MM.1S (cell line): ENCODE measurements around the gene SCNN1G.

Source experiments
- DNase-seq: peaks from one replicate; pipeline ENCODE4 v3.0.0-alpha.2; 2015
- H2AFZ ChIP-seq: fragments of 300-600 bp; sonication (generic); 2 replicates; pipeline ENCODE4 v1.6.0; 2016; ENCODE audit warnings: antibody characterized with exemption, low read length
- H3F3A ChIP-seq: fragments of 300-600 bp; sonication (generic); 2 replicates; pipeline ENCODE4 v1.6.1; 2016; ENCODE audit warnings: mild to moderate bottlenecking, antibody characterized with exemption, low read length, moderate library complexity, mixed read lengths; ENCODE audit not compliant: insufficient read depth
- H3K27ac ChIP-seq: fragments of 300-600 bp; sonication (generic); 2 replicates; pipeline ENCODE4 v1.5.1; 2016; ENCODE audit warnings: mild to moderate bottlenecking, low read length
- H3K27me3 ChIP-seq: fragments of 300-600 bp; sonication (generic); replicated peaks from 2 replicates; pipeline ENCODE4 v1.6.0; 2016; ENCODE audit warnings: low read length; ENCODE audit not compliant: insufficient read depth
- H3K36me3 ChIP-seq: fragments of 300-600 bp; sonication (generic); replicated peaks from 2 replicates; pipeline ENCODE4 v1.6.1; 2016; ENCODE audit warnings: mild to moderate bottlenecking, low read length, mixed read lengths; ENCODE audit not compliant: insufficient read depth
- H3K4me1 ChIP-seq: fragments of 300-600 bp; sonication (generic); 2 replicates; pipeline ENCODE4 v1.6.1; 2016; ENCODE audit warnings: low read length, mixed read lengths
- H3K4me2 ChIP-seq: fragments of 300-600 bp; sonication (generic); 2 replicates; pipeline ENCODE4 v1.6.0; 2016; ENCODE audit warnings: low read depth, low read length
- H3K4me3 ChIP-seq: fragments of 300-600 bp; sonication (generic); 2 replicates; pipeline ENCODE4 v1.5.1; 2016; ENCODE audit warnings: low read length, mixed read lengths
- H3K79me2 ChIP-seq: fragments of 300-600 bp; sonication (generic); 2 replicates; pipeline ENCODE4 v1.6.1; 2016; ENCODE audit warnings: mixed run types, low read length, mixed read lengths
- H3K9ac ChIP-seq: fragments of 300-600 bp; sonication (generic); 2 replicates; pipeline ENCODE4 v1.6.1; 2016; ENCODE audit warnings: low read length, mixed read lengths
- H3K9me2 ChIP-seq: fragments of 300-600 bp; sonication (generic); replicated peaks from 2 replicates; pipeline ENCODE4 v1.6.1; 2016; ENCODE audit warnings: mild to moderate bottlenecking, low read length, mixed read lengths; ENCODE audit not compliant: insufficient read depth
- H3K9me3 ChIP-seq: fragments of 300-600 bp; sonication (generic); replicated peaks from 2 replicates; pipeline ENCODE4 v1.6.1; 2016; ENCODE audit warnings: mild to moderate bottlenecking, low read length, mixed read lengths; ENCODE audit not compliant: insufficient read depth
- H4K20me1 ChIP-seq: fragments of 300-600 bp; sonication (generic); 2 replicates; pipeline ENCODE4 v1.6.1; 2016; ENCODE audit warnings: mild to moderate bottlenecking, low read length, moderate library complexity, mixed read lengths; ENCODE audit not compliant: insufficient read depth
- CTCF ChIP-seq: fragments of 300-600 bp; sonication (generic); IDR thresholded peaks from 2 replicates; pipeline ENCODE4 v1.5.1; 2016; ENCODE audit warnings: antibody characterized with exemption, low read length, mixed read lengths
- EZH2 ChIP-seq: fragments of 300-600 bp; sonication (generic); optimal IDR thresholded peaks from 2 replicates; pipeline ENCODE3; 2017; ENCODE audit warnings: low read depth, mild to moderate bottlenecking, antibody characterized with exemption, low read length, mixed read lengths
- EZH2phosphoT487 ChIP-seq: fragments of 300-600 bp; sonication (generic); IDR thresholded peaks from 2 replicates; pipeline ENCODE4 v1.6.1; 2018; ENCODE audit warnings: antibody characterized with exemption, low read length

The SCNN1G gene

DNA sequence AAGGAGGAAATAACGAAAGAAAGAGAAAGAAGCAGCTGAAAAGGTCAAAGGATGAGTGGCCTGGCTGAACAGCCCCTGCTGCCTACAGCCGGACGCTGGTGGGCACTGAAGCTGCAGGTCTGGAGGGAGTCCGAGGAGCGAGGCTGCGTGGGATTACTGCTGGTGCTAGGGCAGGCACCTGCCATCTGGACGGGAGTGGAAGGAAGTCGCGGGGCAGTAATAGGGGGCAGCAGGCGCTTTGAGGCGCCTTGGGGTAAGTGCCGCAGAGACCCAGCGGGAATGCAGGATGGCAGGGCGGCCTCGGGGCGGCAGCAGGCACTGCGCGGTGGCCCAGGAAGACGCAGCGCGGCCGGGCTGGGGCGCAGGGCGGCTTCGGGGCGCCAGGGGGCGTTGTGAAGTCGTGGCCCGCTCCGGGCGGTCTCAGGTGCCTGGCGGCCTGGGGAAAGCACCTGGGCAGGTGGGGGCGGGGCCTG, 303 bp upstream of the SCNN1G start:
- Histone ChIP-seq H3F3A (no peaks in the 10 kb centered on the region), H4K20me1 (no peaks in the 10 kb centered on the region), H3K4me2 (peak overlapping the region; percentile 99), H3K79me2 (peaks cover 27% of the 10 kb centered on the region), H3K4me1 (peaks cover 8% of the 10 kb centered on the region; the same call in 1 of the 2 replicates), H3K27ac (no peak overlapping the region), H2AFZ (peak overlapping the region; percentile 84), H3K9ac (0 out of 2 replicates have a peak overlapping the region, but pooled peaks have one; percentile 20), H3K9me3 (no peaks in the 10 kb centered on the region), H3K27me3 (no peaks in the 10 kb centered on the region), H3K9me2 (no peaks in the 10 kb centered on the region), H3K36me3 (no peaks in the 10 kb centered on the region), H3K4me3 (peak overlapping the region; percentile 86)
- TF ChIP-seq CTCF, result peak; percentile 99
- no peak for TF ChIP-seq EZH2
- TF ChIP-seq EZH2phosphoT487, result no peak
- DNase-seq, result peak; percentile 95

- H3K79me2 ChIP-seq, result peaks cover 27% of the 10 kb centered on the region
- peak overlapping the region; percentile 86 for H3K4me3 ChIP-seq
- H3K9me2 ChIP-seq, result no peaks in the 10 kb centered on the region
- no peaks in the 10 kb centered on the region for H3K9me3 ChIP-seq
- peaks cover 8% of the 10 kb centered on the region; the same call in 1 of the 2 replicates for H3K4me1 ChIP-seq
- H3K9ac ChIP-seq, result peak overlapping the region; percentile 52
- no peaks in the 10 kb centered on the region for H3F3A ChIP-seq
- no peaks in the 10 kb centered on the region for H4K20me1 ChIP-seq
- no peak overlapping the region for H3K27ac ChIP-seq
- TF ChIP-seq CTCF (no peak), EZH2phosphoT487 (no peak), EZH2 (no peak)
- H3K36me3 ChIP-seq, result no peaks in the 10 kb centered on the region
- no peaks in the 10 kb centered on the region for H3K27me3 ChIP-seq
- H3K4me2 ChIP-seq, result peak overlapping the region; percentile 83
- H2AFZ ChIP-seq, result peak overlapping the region; percentile 86; the same call in 1 of the 2 replicates
- DNase-seq, result no peak
Measured at GRCh38 chr16:23183543-23183862, 958 bp downstream of the SCNN1G start.

GRCh38 chr16:23185656-23186055, 3.1 kb downstream of the SCNN1G start:
- Histone ChIP-seq H3K27ac (no peak overlapping the region), H3K36me3 (no peaks in the 10 kb centered on the region), H3K4me1 (peaks cover 8% of the 10 kb centered on the region; the same call in 1 of the 2 replicates), H4K20me1 (no peaks in the 10 kb centered on the region), H3K4me3 (no peak overlapping the region), H3F3A (no peaks in the 10 kb centered on the region), H3K27me3 (no peaks in the 10 kb centered on the region), H3K4me2 (no peak overlapping the region), H3K9me3 (no peaks in the 10 kb centered on the region), H3K9ac (no peak overlapping the region), H2AFZ (no peak overlapping the region), H3K79me2 (peaks cover 27% of the 10 kb centered on the region), H3K9me2 (no peaks in the 10 kb centered on the region)
- no peak for TF ChIP-seq EZH2
- no peak for TF ChIP-seq CTCF
- no peak for TF ChIP-seq EZH2phosphoT487
- no peak for DNase-seq
